Panc1 (cell line): Measurements from ENCODE around the gene STK31.

ENCODE experiments used
- POLR2AphosphoS5 ChIP-seq: IDR thresholded peaks from 2 replicates; pipeline ENCODE4 v1.6.1; 2012; ENCODE audit warnings: mild to moderate bottlenecking, low read depth, low read length, moderate library complexity
- REST ChIP-seq, 2 experiments: IDR thresholded peaks; 2 replicates each; pipeline ENCODE4 v1.6.1; 2011 to 2012; ENCODE audit warnings: low read depth in 2 of 2, control low read depth in 1 of 2, low read length in 1 of 2, mild to moderate bottlenecking in 1 of 2, moderate library complexity in 1 of 2; ENCODE audit not compliant: insufficient read depth in 1 of 2
- SIN3A ChIP-seq: IDR thresholded peaks from 2 replicates; pipeline ENCODE4 v1.6.1; 2012; ENCODE audit warnings: low read depth, mild to moderate bottlenecking, low read length, moderate library complexity, borderline replicate concordance; ENCODE audit not compliant: insufficient read depth
- TCF7L2 ChIP-seq: IDR thresholded peaks from 2 replicates; pipeline ENCODE4 v1.6.1; 2011; ENCODE audit warnings: mild to moderate bottlenecking, low read depth, low read length, inconsistent platforms
- TF ChIP-seq, protein P1 (sequence below): fragments of 450-650 bp; IDR thresholded peaks from 2 replicates; pipeline ENCODE4 v1.5.1; 2017; ENCODE audit warnings: mild to moderate bottlenecking

DNA sequence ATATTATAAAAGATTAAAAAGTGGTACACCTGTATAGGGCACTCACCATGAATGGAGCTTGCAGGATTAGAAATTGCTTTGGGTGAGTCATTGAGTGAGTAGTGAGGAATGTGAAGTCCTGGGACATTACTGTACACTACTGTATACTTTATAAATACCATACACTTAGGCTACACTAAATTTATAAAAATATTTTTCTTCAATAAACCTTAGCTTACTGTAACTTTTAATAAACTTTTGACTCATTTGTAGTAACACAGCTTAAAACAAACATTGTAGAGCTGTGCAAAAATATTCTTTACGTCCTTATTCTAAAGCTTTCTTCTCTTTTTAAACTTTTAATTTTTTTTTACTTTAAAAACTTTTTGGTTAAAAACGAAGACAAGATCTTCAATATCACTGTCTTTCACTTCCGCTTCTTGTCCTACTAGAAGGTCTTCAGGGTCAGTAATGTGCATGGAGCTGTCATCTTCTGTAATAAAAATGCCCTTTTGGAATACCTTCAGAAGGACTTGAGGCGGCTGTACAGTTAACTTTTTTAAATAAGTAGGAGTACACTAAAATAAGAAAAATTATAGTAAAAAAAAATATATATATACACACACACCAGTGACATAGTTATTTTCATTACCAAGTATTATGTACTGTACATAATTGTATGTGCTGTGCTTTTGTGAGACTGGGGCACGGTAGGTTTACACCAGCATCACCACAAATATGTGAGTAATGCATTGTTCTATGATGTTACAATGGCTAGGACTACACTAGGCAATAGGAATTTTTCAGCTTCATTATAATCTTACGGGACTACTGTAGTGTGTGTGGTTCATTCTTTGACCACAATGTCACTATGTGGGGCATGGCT, 3.5 kb downstream of the STK31 start:
- TF ChIP-seq, protein P1, sequence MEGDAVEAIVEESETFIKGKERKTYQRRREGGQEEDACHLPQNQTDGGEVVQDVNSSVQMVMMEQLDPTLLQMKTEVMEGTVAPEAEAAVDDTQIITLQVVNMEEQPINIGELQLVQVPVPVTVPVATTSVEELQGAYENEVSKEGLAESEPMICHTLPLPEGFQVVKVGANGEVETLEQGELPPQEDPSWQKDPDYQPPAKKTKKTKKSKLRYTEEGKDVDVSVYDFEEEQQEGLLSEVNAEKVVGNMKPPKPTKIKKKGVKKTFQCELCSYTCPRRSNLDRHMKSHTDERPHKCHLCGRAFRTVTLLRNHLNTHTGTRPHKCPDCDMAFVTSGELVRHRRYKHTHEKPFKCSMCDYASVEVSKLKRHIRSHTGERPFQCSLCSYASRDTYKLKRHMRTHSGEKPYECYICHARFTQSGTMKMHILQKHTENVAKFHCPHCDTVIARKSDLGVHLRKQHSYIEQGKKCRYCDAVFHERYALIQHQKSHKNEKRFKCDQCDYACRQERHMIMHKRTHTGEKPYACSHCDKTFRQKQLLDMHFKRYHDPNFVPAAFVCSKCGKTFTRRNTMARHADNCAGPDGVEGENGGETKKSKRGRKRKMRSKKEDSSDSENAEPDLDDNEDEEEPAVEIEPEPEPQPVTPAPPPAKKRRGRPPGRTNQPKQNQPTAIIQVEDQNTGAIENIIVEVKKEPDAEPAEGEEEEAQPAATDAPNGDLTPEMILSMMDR = no peak
- TF ChIP-seq POLR2AphosphoS5 = no peak
- no peak for TF ChIP-seq REST (IDR thresholded peaks at IDR 0.05; ENCODE audit: insufficient read depth in 1 of 2, low read depth in 2 of 2, low read length in 1 of 2)
- no peak for TF ChIP-seq SIN3A
- TF ChIP-seq TCF7L2 = no peak
